ENCODE results near the gene MS4A8. TPM values are rescaled to one million over a fixed set of nuclear protein-coding genes. Genes with fewer than 3 reads are reported as not detected.

MS4A8 gene
- total and polyA plus RNA-seq, 10 of the 15 experiments (the other 5 are each of a cell fraction or from before 2014, with no cell fraction given): 0.04 TPM; not detected in 9

DNA sequence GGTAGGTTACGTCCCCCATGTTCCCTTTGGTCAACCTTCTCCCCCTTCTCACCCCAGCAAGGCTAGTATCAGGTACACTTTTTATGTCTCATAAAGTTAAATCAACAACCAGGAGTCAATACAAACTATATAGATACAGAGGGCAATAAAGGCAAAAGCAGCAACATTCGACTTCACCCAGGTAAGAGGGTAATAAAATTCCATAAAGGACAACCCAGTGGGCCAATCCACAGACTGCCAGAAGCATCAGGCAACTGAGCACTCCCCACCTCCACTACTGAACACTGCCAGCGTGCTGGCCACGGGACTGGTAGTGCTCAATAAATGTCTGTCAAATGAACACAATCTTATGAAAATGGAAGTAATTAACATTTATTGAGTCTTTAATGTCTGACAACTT, 20.0 kb downstream of the MS4A8 start:
- intact Hi-C loops (cut with micrococcal nuclease; ENCODE audit: unreplicated experiment) (no loop called here), in situ Hi-C loops (cut with MboI) (no loop called here)
- ChIA-PET RAD21 (ENCODE audit: unreplicated experiment) (no interaction called here), POLR2A (no interaction called here), CTCF (no interaction called here), SMC1A (ENCODE audit: uncharacterized antibody, unreplicated experiment) (no interaction called here)
- Histone ChIP-seq H3K4me2 (ENCODE audit: control insufficient read depth, insufficient read depth) (no peak overlapping the region), H3K9ac (ENCODE audit: control insufficient read depth, insufficient read depth, low read length) (no peak overlapping the region), H3K27me3 (replicated peaks in 1 of 2; ENCODE audit: control insufficient read depth in 2 of 2, insufficient read depth in 2 of 2, low read length in 1 of 2) (no peaks in the 10 kb centered on the region; a peak in 1 of 4 replicates), H3K79me2 (ENCODE audit: control insufficient read depth, insufficient read depth, low read length) (no peaks in the 10 kb centered on the region), H3K4me1 (ENCODE audit: control insufficient read depth, insufficient read depth, low read length) (no peaks in the 10 kb centered on the region), H3K4me3 (no peak overlapping the region), H3K27ac (ENCODE audit: control insufficient read depth, insufficient read depth) (no peak overlapping the region), H2AFZ (ENCODE audit: control insufficient read depth, low read depth, low read length) (no peak overlapping the region), H4K20me1 (ENCODE audit: control insufficient read depth, insufficient read depth) (no peaks in the 10 kb centered on the region), H3K36me3 (ENCODE audit: control insufficient read depth in 2 of 2, insufficient read depth in 2 of 2, low read length in 1 of 2) (no peaks in the 10 kb centered on the region), H3K9me3 (replicated peaks; ENCODE audit: control insufficient read depth, insufficient read depth, low read length) (peaks cover 6% of the 10 kb centered on the region; the same call in 2 of the 3 replicates)
- DNase-seq (ENCODE audit: low read depth, low spot score): no peak
- 69% methylated on average over 4 of the region's 4 CpGs for WGBS (ENCODE audit: insufficient coverage, insufficient replicate concordance, low lambda C conversion rate, missing lambda C conversion rate)
- TF ChIP-seq HDAC6 (IDR thresholded peaks at IDR 0.05; ENCODE audit: unreplicated experiment) (no peak), E2F4 (IDR thresholded peaks at IDR 0.05; ENCODE audit: low read depth, low read length) (no peak), ZBTB33 (IDR thresholded peaks at IDR 0.05) (no peak), TBL1XR1 (IDR thresholded peaks at IDR 0.05; ENCODE audit: low read depth, low read length) (no peak), EED (IDR thresholded peaks at IDR 0.05; ENCODE audit: low read depth) (no peak), POU2F2 (IDR thresholded peaks at IDR 0.05; ENCODE audit: borderline replicate concordance, low read depth, low read length) (no peak), RCOR1 (conservative IDR thresholded peaks at IDR 0.05; ENCODE audit: low read depth, low read length) (no peak), SMC3 (IDR thresholded peaks at IDR 0.05; ENCODE audit: borderline replicate concordance, low read length) (no peak), LARP7 (IDR thresholded peaks at IDR 0.05) (no peak), SUPT20H (IDR thresholded peaks at IDR 0.05; ENCODE audit: borderline replicate concordance, control insufficient read depth, low read depth, low read length) (no peak), IKZF2 (IDR thresholded peaks at IDR 0.05) (no peak), ZNF622 (IDR thresholded peaks at IDR 0.05) (no peak), FOXM1 (IDR thresholded peaks at IDR 0.05; ENCODE audit: low read depth, low read length) (no peak), NR2C1 (IDR thresholded peaks at IDR 0.05) (no peak), SMARCA5 (IDR thresholded peaks at IDR 0.05) (no peak), CHD4 (IDR thresholded peaks at IDR 0.05) (no peak), SIX5 (IDR thresholded peaks at IDR 0.05; ENCODE audit: low read depth, low read length, severe bottlenecking) (no peak)
- TF ChIP-seq, protein P1, sequence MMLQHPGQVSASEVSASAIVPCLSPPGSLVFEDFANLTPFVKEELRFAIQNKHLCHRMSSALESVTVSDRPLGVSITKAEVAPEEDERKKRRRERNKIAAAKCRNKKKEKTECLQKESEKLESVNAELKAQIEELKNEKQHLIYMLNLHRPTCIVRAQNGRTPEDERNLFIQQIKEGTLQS (IDR thresholded peaks at IDR 0.05; ENCODE audit: borderline replicate concordance, extremely low read depth, low read depth, low read length): no peak
- TF ChIP-seq, protein P2, sequence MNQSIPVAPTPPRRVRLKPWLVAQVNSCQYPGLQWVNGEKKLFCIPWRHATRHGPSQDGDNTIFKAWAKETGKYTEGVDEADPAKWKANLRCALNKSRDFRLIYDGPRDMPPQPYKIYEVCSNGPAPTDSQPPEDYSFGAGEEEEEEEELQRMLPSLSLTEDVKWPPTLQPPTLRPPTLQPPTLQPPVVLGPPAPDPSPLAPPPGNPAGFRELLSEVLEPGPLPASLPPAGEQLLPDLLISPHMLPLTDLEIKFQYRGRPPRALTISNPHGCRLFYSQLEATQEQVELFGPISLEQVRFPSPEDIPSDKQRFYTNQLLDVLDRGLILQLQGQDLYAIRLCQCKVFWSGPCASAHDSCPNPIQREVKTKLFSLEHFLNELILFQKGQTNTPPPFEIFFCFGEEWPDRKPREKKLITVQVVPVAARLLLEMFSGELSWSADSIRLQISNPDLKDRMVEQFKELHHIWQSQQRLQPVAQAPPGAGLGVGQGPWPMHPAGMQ (IDR thresholded peaks at IDR 0.05; ENCODE audit: borderline replicate concordance): no peak
- TF ChIP-seq, protein P3, sequence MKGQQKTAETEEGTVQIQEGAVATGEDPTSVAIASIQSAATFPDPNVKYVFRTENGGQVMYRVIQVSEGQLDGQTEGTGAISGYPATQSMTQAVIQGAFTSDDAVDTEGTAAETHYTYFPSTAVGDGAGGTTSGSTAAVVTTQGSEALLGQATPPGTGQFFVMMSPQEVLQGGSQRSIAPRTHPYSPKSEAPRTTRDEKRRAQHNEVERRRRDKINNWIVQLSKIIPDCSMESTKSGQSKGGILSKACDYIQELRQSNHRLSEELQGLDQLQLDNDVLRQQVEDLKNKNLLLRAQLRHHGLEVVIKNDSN (IDR thresholded peaks at IDR 0.05; ENCODE audit: borderline replicate concordance, extremely low read length, insufficient read depth, low read depth, low read length): no peak
- no TSS peak for BruUV-seq (replicated peaks)
- no peak for ATAC-seq
- FAIRE-seq: no peak

Measured in GM12878 (cell line).